ENCODE measurements around the gene ASTL.
A peak's percentile ranks its signal among the peaks of the same experiment; 100 is the strongest.

The ASTL gene

GRCh38 chr2:96176661-96177060 is 38.4 kb upstream of the ASTL start:
- peaks cover 3% of the 10 kb centered on the region for H3K4me1 ChIP-seq (ENCODE audit: control insufficient read depth, insufficient read depth, low read depth, low read length)
- H3K27me3 ChIP-seq (ENCODE audit: control insufficient read depth in 1 of 2, insufficient read depth in 1 of 2, low read length in 2 of 2): no peaks in the 10 kb centered on the region
- H2BK15ac ChIP-seq (ENCODE audit: low read depth, poor library complexity, severe bottlenecking): no peak overlapping the region
- no peak overlapping the region for H2BK5ac ChIP-seq (ENCODE audit: low read depth, low read length, poor library complexity, severe bottlenecking)
- H4K91ac ChIP-seq (ENCODE audit: low read length): no peak overlapping the region
- no peak overlapping the region for H3K4ac ChIP-seq (ENCODE audit: low read depth in 1 of 2, low read length in 2 of 2)
- no peaks in the 10 kb centered on the region for H3K9me3 ChIP-seq (ENCODE audit: control insufficient read depth, low read length)
- H3K36me3 ChIP-seq (ENCODE audit: control insufficient read depth in 1 of 2, insufficient read depth in 2 of 2, low read depth in 1 of 2, low read length in 2 of 2): no peaks in the 10 kb centered on the region
- no peak overlapping the region for H4K8ac ChIP-seq (ENCODE audit: low read length)
- no peak overlapping the region for H2AFZ ChIP-seq (ENCODE audit: low read depth, low read length)
- H2AK5ac ChIP-seq (ENCODE audit: low read length, severe bottlenecking): no peak overlapping the region
- no peak overlapping the region for H2BK120ac ChIP-seq (ENCODE audit: low read depth, low read length)
- no peak overlapping the region for H3K18ac ChIP-seq (ENCODE audit: low read depth in 1 of 2, low read length in 2 of 2)
- H3K27ac ChIP-seq (ENCODE audit: low read length, poor library complexity, severe bottlenecking): no peak overlapping the region
- no peak overlapping the region for H3K23ac ChIP-seq (ENCODE audit: low read length in 2 of 2)
- H3K9ac ChIP-seq (ENCODE audit: low read length): no peak overlapping the region
- H3K4me2 ChIP-seq (ENCODE audit: low read length, poor library complexity, severe bottlenecking): no peak overlapping the region
- H3K14ac ChIP-seq (ENCODE audit: low read length in 2 of 2): no peak overlapping the region
- H3K4me3 ChIP-seq (ENCODE audit: insufficient read depth in 1 of 2, low read depth in 1 of 2, low read length in 2 of 2): no peak overlapping the region
- no peaks in the 10 kb centered on the region for H3K79me1 ChIP-seq (replicated peaks; ENCODE audit: low read length, poor library complexity, severe bottlenecking)
- DNase-seq: no peak
- WGBS: 89% methylated on average over 1 of the region's 4 CpGs
- H2BK12ac ChIP-seq (ENCODE audit: low read length in 2 of 2): no peak overlapping the region

GRCh38 chr2:96175951-96176350 is 37.6 kb upstream of the ASTL start:
- no peak overlapping the region for H2AFZ ChIP-seq (ENCODE audit: low read depth, low read length)
- no peaks in the 10 kb centered on the region for H3K27me3 ChIP-seq (ENCODE audit: control insufficient read depth in 1 of 2, insufficient read depth in 1 of 2, low read length in 2 of 2)
- H3K4me1 ChIP-seq (ENCODE audit: control insufficient read depth, insufficient read depth, low read depth, low read length): peaks cover 3% of the 10 kb centered on the region
- no peak overlapping the region for H4K91ac ChIP-seq (ENCODE audit: low read length)
- H3K4me2 ChIP-seq (ENCODE audit: low read length, poor library complexity, severe bottlenecking): no peak overlapping the region
- H3K18ac ChIP-seq (ENCODE audit: low read depth in 1 of 2, low read length in 2 of 2): no peak overlapping the region
- peak; percentile 66 for DNase-seq
- H2BK120ac ChIP-seq (ENCODE audit: low read depth, low read length): no peak overlapping the region
- H4K8ac ChIP-seq (ENCODE audit: low read length): no peak overlapping the region
- no peak overlapping the region for H2BK5ac ChIP-seq (ENCODE audit: low read depth, low read length, poor library complexity, severe bottlenecking)
- H3K4me3 ChIP-seq (ENCODE audit: insufficient read depth in 1 of 2, low read depth in 1 of 2, low read length in 2 of 2): no peak overlapping the region
- no peak overlapping the region for H3K4ac ChIP-seq (ENCODE audit: low read depth in 1 of 2, low read length in 2 of 2)
- no peak overlapping the region for H3K23ac ChIP-seq (ENCODE audit: low read length in 2 of 2)
- WGBS: 61% methylated on average over 6 of the region's 6 CpGs
- H2BK12ac ChIP-seq (ENCODE audit: low read length in 2 of 2): no peak overlapping the region
- no peak overlapping the region for H3K27ac ChIP-seq (ENCODE audit: low read length, poor library complexity, severe bottlenecking)
- H2AK5ac ChIP-seq (ENCODE audit: low read length, severe bottlenecking): no peak overlapping the region
- no peak overlapping the region for H2BK15ac ChIP-seq (ENCODE audit: low read depth, poor library complexity, severe bottlenecking)
- H3K36me3 ChIP-seq (ENCODE audit: control insufficient read depth in 1 of 2, insufficient read depth in 2 of 2, low read depth in 1 of 2, low read length in 2 of 2): no peaks in the 10 kb centered on the region
- no peak overlapping the region for H3K14ac ChIP-seq (ENCODE audit: low read length in 2 of 2)
- H3K79me1 ChIP-seq (replicated peaks; ENCODE audit: low read length, poor library complexity, severe bottlenecking): no peaks in the 10 kb centered on the region
- no peak overlapping the region for H3K9ac ChIP-seq (ENCODE audit: low read length)
- H3K9me3 ChIP-seq (ENCODE audit: control insufficient read depth, low read length): no peaks in the 10 kb centered on the region

GRCh38 chr2:96174251-96175144 is 36.2 kb upstream of the ASTL start:
- Histone ChIP-seq H4K8ac (ENCODE audit: low read length) (no peak overlapping the region), H3K4me1 (ENCODE audit: control insufficient read depth, insufficient read depth, low read depth, low read length) (peaks cover 3% of the 10 kb centered on the region), H3K23ac (ENCODE audit: low read length in 2 of 2) (no peak overlapping the region), H3K4me2 (ENCODE audit: low read length, poor library complexity, severe bottlenecking) (no peak overlapping the region), H2AK5ac (ENCODE audit: low read length, severe bottlenecking) (no peak overlapping the region), H2AFZ (ENCODE audit: low read depth, low read length) (no peak overlapping the region), H3K27me3 (ENCODE audit: control insufficient read depth in 1 of 2, insufficient read depth in 1 of 2, low read length in 2 of 2) (no peaks in the 10 kb centered on the region), H3K36me3 (ENCODE audit: control insufficient read depth in 1 of 2, insufficient read depth in 2 of 2, low read depth in 1 of 2, low read length in 2 of 2) (no peaks in the 10 kb centered on the region), H2BK15ac (ENCODE audit: low read depth, poor library complexity, severe bottlenecking) (no peak overlapping the region), H3K4me3 (ENCODE audit: insufficient read depth in 1 of 2, low read depth in 1 of 2, low read length in 2 of 2) (no peak overlapping the region), H3K79me1 (replicated peaks; ENCODE audit: low read length, poor library complexity, severe bottlenecking) (no peaks in the 10 kb centered on the region), H3K4ac (ENCODE audit: low read depth in 1 of 2, low read length in 2 of 2) (no peak overlapping the region), H3K18ac (ENCODE audit: low read depth in 1 of 2, low read length in 2 of 2) (no peak overlapping the region), H3K14ac (ENCODE audit: low read length in 2 of 2) (no peak overlapping the region), H2BK5ac (ENCODE audit: low read depth, low read length, poor library complexity, severe bottlenecking) (no peak overlapping the region), H2BK12ac (ENCODE audit: low read length in 2 of 2) (no peak overlapping the region), H4K91ac (ENCODE audit: low read length) (no peak overlapping the region), H2BK120ac (ENCODE audit: low read depth, low read length) (no peak overlapping the region), H3K27ac (ENCODE audit: low read length, poor library complexity, severe bottlenecking) (no peak overlapping the region), H3K9me3 (ENCODE audit: control insufficient read depth, low read length) (peaks cover 4% of the 10 kb centered on the region), H3K9ac (ENCODE audit: low read length) (no peak overlapping the region)
- peak; percentile 67 for DNase-seq
- WGBS: 54% methylated on average over 7 of the region's 8 CpGs

GRCh38 chr2:96171831-96172230 is 33.5 kb upstream of the ASTL start:
- H3K36me3 ChIP-seq (ENCODE audit: control insufficient read depth in 1 of 2, insufficient read depth in 2 of 2, low read depth in 1 of 2, low read length in 2 of 2): no peaks in the 10 kb centered on the region
- H2BK120ac ChIP-seq (ENCODE audit: low read depth, low read length): no peak overlapping the region
- no peak overlapping the region for H3K23ac ChIP-seq (ENCODE audit: low read length in 2 of 2)
- H3K14ac ChIP-seq (ENCODE audit: low read length in 2 of 2): no peak overlapping the region
- H3K27me3 ChIP-seq (ENCODE audit: control insufficient read depth in 1 of 2, insufficient read depth in 1 of 2, low read length in 2 of 2): peaks cover 0 to 3% of the 10 kb centered on the region in 2 experiments
- no peak overlapping the region for H2AK5ac ChIP-seq (ENCODE audit: low read length, severe bottlenecking)
- no peak overlapping the region for H3K4ac ChIP-seq (ENCODE audit: low read depth in 1 of 2, low read length in 2 of 2)
- no peaks in the 10 kb centered on the region for H3K79me1 ChIP-seq (replicated peaks; ENCODE audit: low read length, poor library complexity, severe bottlenecking)
- no peak overlapping the region for H3K27ac ChIP-seq (ENCODE audit: low read length, poor library complexity, severe bottlenecking)
- peaks cover 4% of the 10 kb centered on the region for H3K9me3 ChIP-seq (ENCODE audit: control insufficient read depth, low read length)
- WGBS: 91% methylated on average over 9 of the region's 15 CpGs
- H2BK5ac ChIP-seq (ENCODE audit: low read depth, low read length, poor library complexity, severe bottlenecking): no peak overlapping the region
- H3K18ac ChIP-seq (ENCODE audit: low read depth in 1 of 2, low read length in 2 of 2): no peak overlapping the region
- H4K8ac ChIP-seq (ENCODE audit: low read length): no peak overlapping the region
- H2BK15ac ChIP-seq (ENCODE audit: low read depth, poor library complexity, severe bottlenecking): no peak overlapping the region
- H2AFZ ChIP-seq (ENCODE audit: low read depth, low read length): no peak overlapping the region
- H3K4me3 ChIP-seq (ENCODE audit: insufficient read depth in 1 of 2, low read depth in 1 of 2, low read length in 2 of 2): no peak overlapping the region
- H4K91ac ChIP-seq (ENCODE audit: low read length): no peak overlapping the region
- no peak overlapping the region for H3K9ac ChIP-seq (ENCODE audit: low read length)
- H3K4me1 ChIP-seq (ENCODE audit: control insufficient read depth, insufficient read depth, low read depth, low read length): peaks cover 3% of the 10 kb centered on the region
- H2BK12ac ChIP-seq (ENCODE audit: low read length in 2 of 2): no peak overlapping the region
- no peak for DNase-seq
- no peak overlapping the region for H3K4me2 ChIP-seq (ENCODE audit: low read length, poor library complexity, severe bottlenecking)

All from mesenchymal stem cell (in vitro differentiated cells and primary cell).